Left kidney (tissue), 1 donor: ENCODE data around the gene CHCHD4. TPM values are rescaled to one million over a fixed set of nuclear protein-coding genes. Genes with fewer than 3 reads are reported as not detected.

Experiments used
- polyA plus RNA-seq: library from polyadenylated mRNA; unstranded; fragments of 120-200 nt; gene quantifications from one replicate; pipeline ENCODE4 v1.2.1, GENCODE V29; 2013; ENCODE audit not compliant: insufficient read length

The CHCHD4 gene
- polyA plus RNA-seq, 1 donor, result 16.7 TPM

Other genes with a start within 250 kb of the CHCHD4 start
- gene WNT7A, start 244.8 kb downstream of the CHCHD4 start, polyA plus RNA-seq, result 0.03 TPM
- gene TMEM43, start 182 bp upstream of the CHCHD4 start, polyA plus RNA-seq, result 53.5 TPM
- 57.9 TPM for gene XPC, start 53.7 kb upstream of the CHCHD4 start, polyA plus RNA-seq
- 16.4 TPM for gene LSM3, start 53.9 kb upstream of the CHCHD4 start, polyA plus RNA-seq